ENCODE results near the gene S100A5.
"Not testable (repeated sequence)": the region's sequence is repeated elsewhere in the genome, so short reads cannot be mapped to it uniquely, and the experiment has no call there.

The S100A5 gene

GRCh38 chr1:153583976-153584375 is 43.2 kb upstream of the S100A5 start:
- H3K27me3 ChIP-seq (ENCODE audit: insufficient read depth, low read depth, severe bottlenecking), result no peaks in the 10 kb centered on the region
- H3K9me3 ChIP-seq (ENCODE audit: severe bottlenecking), result peaks cover 9% of the 10 kb centered on the region
- no peak for TF ChIP-seq CTCF (IDR thresholded peaks at IDR 0.05; ENCODE audit: low read depth, low read length)
- H3K27ac ChIP-seq, result peak overlapping the region; percentile 81
- H3K36me3 ChIP-seq, result no peaks in the 10 kb centered on the region
- no peak overlapping the region for H3K4me3 ChIP-seq (ENCODE audit: low read depth, low read length)
- DNase-seq, result no peak

GRCh38 chr1:153583514-153583913 is 42.8 kb upstream of the S100A5 start:
- not testable (repeated sequence) for H3K9me3 ChIP-seq (ENCODE audit: severe bottlenecking); H3K36me3 ChIP-seq; H3K4me3 ChIP-seq (ENCODE audit: low read depth, low read length); H3K27me3 ChIP-seq (ENCODE audit: insufficient read depth, low read depth, severe bottlenecking)
- peak; percentile 55 for DNase-seq
- peak overlapping the region; percentile 81 for H3K27ac ChIP-seq

DNA sequence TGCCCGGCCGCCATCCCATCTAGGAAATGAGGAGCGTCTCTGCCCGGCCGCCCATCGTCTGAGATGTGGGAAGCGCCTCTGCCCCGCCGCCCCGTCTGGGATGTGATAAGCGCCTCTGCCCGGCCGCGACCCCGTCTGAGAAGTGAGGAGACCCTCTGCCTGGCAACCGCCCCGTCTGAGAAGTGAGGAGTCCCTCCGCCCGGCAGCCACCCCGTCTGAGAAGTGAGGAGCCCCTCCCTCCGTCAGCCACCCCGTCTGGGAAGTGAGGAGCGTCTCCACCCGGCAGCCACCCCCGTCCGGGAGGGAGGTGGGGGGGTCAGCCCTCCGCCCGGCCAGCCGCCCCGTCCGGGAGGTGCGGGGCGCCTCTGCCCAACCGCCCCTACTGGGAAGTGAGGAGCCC is 42.1 kb upstream of the S100A5 start:
- H3K9me3 ChIP-seq (ENCODE audit: severe bottlenecking); H3K4me3 ChIP-seq (ENCODE audit: low read depth, low read length); H3K36me3 ChIP-seq; DNase-seq; H3K27me3 ChIP-seq (ENCODE audit: insufficient read depth, low read depth, severe bottlenecking): not testable (repeated sequence)
- peak overlapping the region; percentile 81 for H3K27ac ChIP-seq

DNA sequence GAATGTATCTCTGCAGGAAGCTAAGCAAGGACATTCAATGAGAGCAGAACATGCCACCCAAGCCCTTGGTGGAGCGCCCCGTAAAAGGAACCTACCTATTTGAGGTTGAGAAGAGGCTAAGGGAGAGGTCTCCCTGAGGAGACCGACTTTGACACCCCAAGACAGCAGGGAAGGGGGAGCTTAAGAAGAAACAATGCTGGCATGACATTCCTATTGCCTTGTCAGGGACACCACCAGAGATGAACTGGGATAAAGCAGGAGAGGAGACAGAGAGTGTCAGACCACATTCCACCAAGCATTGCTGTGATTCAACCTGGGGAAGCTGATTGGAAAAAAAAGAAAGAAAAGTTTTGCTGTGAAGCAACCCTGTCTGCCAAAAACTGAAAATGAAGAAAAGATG is 38.2 kb upstream of the S100A5 start:
- H3K36me3 ChIP-seq, result no peaks in the 10 kb centered on the region
- H3K9me3 ChIP-seq (ENCODE audit: severe bottlenecking), result peaks cover 16% of the 10 kb centered on the region
- H3K27ac ChIP-seq, result no peak overlapping the region
- no peak for TF ChIP-seq CTCF (IDR thresholded peaks at IDR 0.05; ENCODE audit: low read depth, low read length)
- no peak overlapping the region for H3K4me3 ChIP-seq (ENCODE audit: low read depth, low read length)
- no peak for DNase-seq
- H3K27me3 ChIP-seq (ENCODE audit: insufficient read depth, low read depth, severe bottlenecking), result no peaks in the 10 kb centered on the region

- no peak for DNase-seq
- Histone ChIP-seq H3K9me3 (ENCODE audit: severe bottlenecking) (peaks cover 16% of the 10 kb centered on the region), H3K27me3 (ENCODE audit: insufficient read depth, low read depth, severe bottlenecking) (no peaks in the 10 kb centered on the region), H3K27ac (no peak overlapping the region), H3K4me3 (ENCODE audit: low read depth, low read length) (no peak overlapping the region), H3K36me3 (no peaks in the 10 kb centered on the region)
- TF ChIP-seq CTCF (IDR thresholded peaks at IDR 0.05; ENCODE audit: low read depth, low read length), result no peak
Measured at GRCh38 chr1:153578490-153578889, 37.8 kb upstream of the S100A5 start.

DNA sequence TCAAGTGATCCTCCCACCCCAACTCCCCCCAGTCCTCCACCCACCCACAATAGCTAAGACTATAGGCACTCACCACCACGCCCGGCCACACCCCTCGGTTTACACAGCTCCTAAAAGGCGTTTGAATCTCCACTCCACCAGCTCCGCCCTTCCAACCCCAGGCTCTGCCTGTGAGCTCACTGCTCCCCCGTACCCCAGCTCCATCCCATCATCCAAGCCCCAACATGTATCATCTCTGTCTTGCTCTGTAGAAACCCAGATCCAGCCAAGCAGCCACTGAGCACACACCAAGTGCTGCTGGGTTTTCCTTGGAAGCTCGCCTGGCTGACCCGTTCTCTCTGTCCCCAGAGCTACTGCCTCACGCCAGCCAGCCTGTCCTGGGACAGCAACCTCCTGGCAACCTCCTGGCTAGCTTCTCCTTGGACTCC is 36.9 kb upstream of the S100A5 start:
- Histone ChIP-seq H3K27me3 (ENCODE audit: insufficient read depth, low read depth, severe bottlenecking) (no peaks in the 10 kb centered on the region), H3K9me3 (ENCODE audit: severe bottlenecking) (peaks cover 16% of the 10 kb centered on the region), H3K27ac (peak overlapping the region; percentile 87), H3K4me3 (ENCODE audit: low read depth, low read length) (no peak overlapping the region), H3K36me3 (no peaks in the 10 kb centered on the region)
- no peak for TF ChIP-seq CTCF (IDR thresholded peaks at IDR 0.05; ENCODE audit: low read depth, low read length)
- DNase-seq, result no peak

DNA sequence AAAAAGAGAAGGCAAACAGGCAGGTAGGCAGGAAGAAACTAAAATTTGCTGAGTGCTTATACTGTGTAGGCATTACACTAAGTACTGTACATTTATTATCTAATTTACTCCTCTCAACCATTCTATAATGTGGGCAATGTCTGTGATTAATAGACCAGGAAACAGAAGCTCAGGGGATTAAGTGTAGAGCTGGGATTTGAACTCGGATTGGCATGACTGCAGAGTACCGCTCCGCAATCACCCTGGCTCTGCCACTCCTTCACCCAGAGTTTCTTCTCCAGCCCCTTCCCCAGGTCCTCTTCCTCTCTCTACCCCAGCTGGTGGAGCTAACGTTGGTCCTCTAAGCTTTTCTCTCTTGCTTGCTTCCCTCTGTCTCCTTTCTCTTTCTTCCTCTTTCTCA is 36.4 kb upstream of the S100A5 start:
- Histone ChIP-seq H3K27me3 (ENCODE audit: insufficient read depth, low read depth, severe bottlenecking) (no peaks in the 10 kb centered on the region), H3K4me3 (ENCODE audit: low read depth, low read length) (no peak overlapping the region), H3K36me3 (no peaks in the 10 kb centered on the region), H3K9me3 (ENCODE audit: severe bottlenecking) (peaks cover 14% of the 10 kb centered on the region), H3K27ac (peak overlapping the region; percentile 87)
- no peak for TF ChIP-seq CTCF (IDR thresholded peaks at IDR 0.05; ENCODE audit: low read depth, low read length)
- peak; percentile 76 for DNase-seq

DNA sequence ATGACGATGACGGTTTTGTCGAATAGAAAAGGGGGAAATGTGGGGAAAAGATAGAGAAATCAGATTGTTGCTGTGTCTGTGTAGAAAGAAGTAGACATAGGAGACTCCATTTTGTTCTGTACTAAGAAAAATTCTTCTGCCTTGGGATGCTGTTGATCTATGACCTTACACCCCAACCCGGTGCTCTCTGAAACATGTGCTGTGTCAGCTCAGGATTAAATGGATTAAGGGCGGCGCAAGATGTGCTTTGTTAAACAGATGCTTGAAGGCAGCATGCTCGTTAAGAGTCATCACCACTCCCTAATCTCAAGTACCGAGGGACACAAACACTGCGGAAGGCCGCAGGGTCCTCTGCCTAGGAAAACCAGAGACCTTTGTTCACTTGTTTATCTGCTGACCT is 34.8 kb upstream of the S100A5 start:
- H3K27me3 ChIP-seq (ENCODE audit: insufficient read depth, low read depth, severe bottlenecking); H3K36me3 ChIP-seq; H3K4me3 ChIP-seq (ENCODE audit: low read depth, low read length): not testable (repeated sequence)
- peak overlapping the region; percentile 87 for H3K27ac ChIP-seq
- DNase-seq, result peak; percentile 97
- peaks cover 11% of the 10 kb centered on the region for H3K9me3 ChIP-seq (ENCODE audit: severe bottlenecking)

DNA sequence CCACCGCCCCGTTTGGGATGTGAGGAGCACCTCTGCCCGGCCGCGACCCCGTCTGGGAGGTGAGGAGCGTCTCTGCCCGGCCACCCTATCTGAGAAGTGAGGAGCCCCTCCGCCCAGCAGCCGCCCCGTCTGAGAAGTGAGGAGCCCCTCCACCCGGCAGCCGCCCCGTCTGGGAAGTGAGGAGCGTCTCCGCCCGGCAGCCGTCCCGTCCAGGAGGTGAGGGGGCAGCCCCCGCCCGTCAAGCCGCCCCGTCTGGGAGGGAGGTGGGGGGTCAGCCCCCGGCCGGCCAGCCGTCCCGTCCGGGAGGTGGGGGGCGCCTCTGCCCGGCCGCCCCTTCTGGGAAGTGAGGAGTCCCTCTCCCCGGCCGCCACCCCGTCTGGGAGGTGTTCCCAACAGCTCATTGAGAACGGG is 34.4 kb upstream of the S100A5 start:
- H3K9me3 ChIP-seq (ENCODE audit: severe bottlenecking), result peaks cover 11% of the 10 kb centered on the region
- not testable (repeated sequence) for H3K4me3 ChIP-seq (ENCODE audit: low read depth, low read length); H3K27me3 ChIP-seq (ENCODE audit: insufficient read depth, low read depth, severe bottlenecking); H3K36me3 ChIP-seq
- DNase-seq, result peak; percentile 68
- peak overlapping the region; percentile 87 for H3K27ac ChIP-seq
